AG10803 (cell line): ENCODE data around the gene RPS15.
A peak's percentile ranks its signal among the peaks of the same experiment; 100 is the strongest.
"Not testable (repeated sequence)": the region's sequence is repeated elsewhere in the genome, so short reads cannot be mapped to it uniquely, and the experiment has no call there.

Source experiments
- DNase-seq: peaks from one replicate; pipeline ENCODE4 v3.0.0; 2010; ENCODE audit warnings: low read depth
- H3K4me3 ChIP-seq: 2 replicates; pipeline ENCODE4 v1.5.1; 2011; ENCODE audit warnings: mild to moderate bottlenecking, low read length, control low read depth
- TF ChIP-seq, protein P1 (sequence below): conservative IDR thresholded peaks from 2 replicates; pipeline ENCODE4 v1.5.1; 2011; ENCODE audit warnings: mild to moderate bottlenecking, low read length, control low read depth, inconsistent platforms

The RPS15 gene

DNA sequence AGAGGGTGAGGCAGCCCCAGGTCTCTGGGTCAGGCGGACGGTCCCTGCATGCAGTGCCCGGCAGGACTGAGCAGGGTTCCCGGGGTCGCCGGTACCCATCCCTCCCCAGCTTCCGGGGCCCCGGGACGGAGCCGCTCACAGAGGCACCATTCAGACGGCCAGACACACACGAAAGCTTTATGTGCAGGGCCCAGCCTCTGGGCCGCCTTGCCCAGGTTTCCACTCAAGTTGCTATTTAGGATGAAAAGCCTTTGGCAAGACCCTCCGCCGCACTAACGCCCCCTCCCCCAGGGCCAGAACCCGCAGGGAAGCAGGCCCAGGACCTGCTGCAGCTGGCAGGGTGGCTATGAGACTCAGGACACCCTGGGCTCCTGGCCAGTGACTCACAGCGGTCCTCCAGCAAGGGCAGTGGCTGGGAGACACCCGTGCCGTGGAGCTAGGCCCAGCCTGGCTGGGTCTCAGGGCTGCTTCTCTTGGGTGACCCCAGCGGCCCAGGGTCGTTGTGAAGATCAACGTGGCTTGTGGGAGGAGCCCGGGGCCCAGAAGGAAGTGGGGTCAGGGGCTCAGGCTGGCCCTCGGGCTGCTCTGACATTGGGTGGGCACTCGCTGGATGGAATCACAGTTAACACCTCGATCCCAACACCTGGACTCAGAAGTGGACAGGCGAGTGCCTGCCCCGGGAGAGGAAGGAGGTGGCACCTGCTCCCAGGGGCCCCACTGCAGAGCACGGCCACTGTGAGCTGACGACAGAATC, 36.0 kb downstream of the RPS15 start:
- H3K4me3 ChIP-seq = no peak overlapping the region
- TF ChIP-seq, protein P1, sequence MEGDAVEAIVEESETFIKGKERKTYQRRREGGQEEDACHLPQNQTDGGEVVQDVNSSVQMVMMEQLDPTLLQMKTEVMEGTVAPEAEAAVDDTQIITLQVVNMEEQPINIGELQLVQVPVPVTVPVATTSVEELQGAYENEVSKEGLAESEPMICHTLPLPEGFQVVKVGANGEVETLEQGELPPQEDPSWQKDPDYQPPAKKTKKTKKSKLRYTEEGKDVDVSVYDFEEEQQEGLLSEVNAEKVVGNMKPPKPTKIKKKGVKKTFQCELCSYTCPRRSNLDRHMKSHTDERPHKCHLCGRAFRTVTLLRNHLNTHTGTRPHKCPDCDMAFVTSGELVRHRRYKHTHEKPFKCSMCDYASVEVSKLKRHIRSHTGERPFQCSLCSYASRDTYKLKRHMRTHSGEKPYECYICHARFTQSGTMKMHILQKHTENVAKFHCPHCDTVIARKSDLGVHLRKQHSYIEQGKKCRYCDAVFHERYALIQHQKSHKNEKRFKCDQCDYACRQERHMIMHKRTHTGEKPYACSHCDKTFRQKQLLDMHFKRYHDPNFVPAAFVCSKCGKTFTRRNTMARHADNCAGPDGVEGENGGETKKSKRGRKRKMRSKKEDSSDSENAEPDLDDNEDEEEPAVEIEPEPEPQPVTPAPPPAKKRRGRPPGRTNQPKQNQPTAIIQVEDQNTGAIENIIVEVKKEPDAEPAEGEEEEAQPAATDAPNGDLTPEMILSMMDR = no peak
- no peak for DNase-seq

DNA sequence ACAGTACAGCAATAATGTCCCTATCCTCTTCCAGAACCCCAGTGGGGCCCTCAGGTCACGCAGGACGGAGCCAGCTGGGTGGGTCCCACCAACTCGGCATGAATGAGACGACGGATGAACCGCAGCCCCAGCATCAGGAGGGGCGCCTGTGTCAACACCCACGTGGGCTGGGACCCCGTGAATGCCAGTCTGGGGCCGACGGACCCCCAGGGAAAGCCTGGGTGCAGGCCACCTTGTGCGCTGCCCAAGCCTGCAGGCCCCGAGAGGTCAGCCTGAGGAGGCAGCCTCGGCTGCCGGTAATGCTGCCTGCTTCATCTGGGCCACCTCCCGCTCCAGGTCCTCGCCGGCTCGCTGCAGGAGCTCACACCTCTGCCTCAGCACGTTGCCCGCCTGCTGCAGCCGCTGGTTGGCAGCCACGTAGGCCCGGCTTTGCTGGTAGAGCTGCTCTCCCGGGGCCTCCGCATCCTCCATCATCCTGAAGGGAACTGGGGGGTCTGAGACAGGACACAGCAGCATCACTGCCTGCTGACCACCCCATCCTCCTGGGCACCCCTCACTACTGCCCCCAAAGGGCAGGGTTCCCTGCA, 36.7 kb downstream of the RPS15 start:
- no peak for DNase-seq
- no peak overlapping the region for H3K4me3 ChIP-seq
- TF ChIP-seq, protein P1 = no peak

DNA sequence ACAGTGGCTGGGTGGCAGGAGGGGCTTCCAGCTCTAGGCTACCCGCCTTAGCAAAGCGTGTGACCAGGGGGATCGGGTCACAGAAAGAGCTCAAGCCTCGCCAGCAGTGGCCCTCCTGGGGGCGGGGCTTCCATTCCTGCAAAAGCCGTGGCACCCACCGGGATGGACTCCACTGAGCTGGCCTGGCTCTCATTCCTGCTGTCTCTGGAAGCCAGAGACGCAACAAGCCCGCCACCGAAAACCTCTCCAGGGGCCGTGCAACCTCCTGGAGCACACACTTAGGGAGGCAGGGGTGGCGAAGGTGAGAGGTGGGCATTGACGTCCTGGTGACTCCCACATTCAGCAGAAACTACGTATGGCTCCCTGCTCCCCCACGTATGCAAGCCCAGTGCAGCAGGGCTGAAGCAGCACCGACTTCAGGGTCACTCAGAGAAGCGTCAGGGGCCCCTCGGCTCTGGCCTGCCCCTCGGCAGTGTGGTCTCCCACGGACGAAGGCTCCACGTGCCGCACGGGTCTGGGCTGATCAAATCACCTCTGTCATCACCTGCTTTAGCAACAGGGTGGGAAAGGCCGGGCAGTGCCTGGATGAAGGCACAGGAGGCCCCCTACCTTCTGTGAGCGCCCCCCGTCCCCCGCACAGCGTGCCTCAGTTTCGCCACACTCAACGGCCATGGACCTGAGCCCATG, 37.7 kb downstream of the RPS15 start:
- no peak for DNase-seq
- no peak overlapping the region for H3K4me3 ChIP-seq
- TF ChIP-seq, protein P1 = no peak

GRCh38 chr19:1477056-1477455, 38.9 kb downstream of the RPS15 start:
- not testable (repeated sequence) for DNase-seq, H3K4me3 ChIP-seq

DNA sequence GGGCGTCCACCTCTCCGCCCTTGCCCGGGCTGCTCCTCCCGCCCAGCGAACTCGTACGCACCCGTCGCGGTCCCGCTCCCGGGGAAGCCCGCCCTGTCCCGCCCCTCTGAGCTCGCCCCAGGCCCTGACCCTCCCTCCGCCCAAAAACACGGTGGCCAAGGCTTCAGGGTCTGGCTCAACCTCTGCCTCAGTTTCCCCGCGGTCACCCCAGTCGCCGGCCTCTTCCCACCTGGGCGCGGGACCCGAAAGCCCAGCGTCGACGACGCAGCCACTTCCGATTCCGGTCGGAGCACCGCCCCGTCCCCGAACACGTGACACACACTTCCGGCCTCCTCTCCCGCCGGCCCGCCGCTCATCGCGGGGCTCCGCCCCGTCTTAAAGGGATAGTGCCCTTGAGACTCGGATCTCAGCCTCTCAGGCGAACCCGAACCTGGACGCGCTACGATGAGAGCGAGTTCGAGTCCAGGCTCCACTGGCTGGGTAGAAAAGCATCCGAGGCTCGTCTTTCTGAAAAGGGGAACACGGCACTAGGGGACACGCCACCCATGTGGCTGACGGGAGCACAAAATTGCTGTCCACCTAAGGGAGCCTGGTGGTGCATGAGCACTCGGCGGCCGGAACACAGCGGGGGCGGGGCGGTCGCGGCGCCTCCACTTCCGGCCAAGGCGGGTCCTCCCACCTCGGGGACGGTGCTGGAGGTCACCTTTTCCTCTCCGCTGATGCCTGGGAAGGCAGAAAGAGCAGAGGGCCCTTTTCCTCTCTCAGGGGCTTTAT, 40.9 kb downstream of the RPS15 start, which contains the start of gene C19orf25:
Gene C19orf25, minus strand, starts transcription at position 282 of the 774 bp plus-strand sequence. CDS start 312 bp downstream, outside the sequence.
- H3K4me3 ChIP-seq = peak within 1 kb of the TSS; percentile 85
- TF ChIP-seq, protein P1 = no peak
- peak; percentile 92 for DNase-seq

DNA sequence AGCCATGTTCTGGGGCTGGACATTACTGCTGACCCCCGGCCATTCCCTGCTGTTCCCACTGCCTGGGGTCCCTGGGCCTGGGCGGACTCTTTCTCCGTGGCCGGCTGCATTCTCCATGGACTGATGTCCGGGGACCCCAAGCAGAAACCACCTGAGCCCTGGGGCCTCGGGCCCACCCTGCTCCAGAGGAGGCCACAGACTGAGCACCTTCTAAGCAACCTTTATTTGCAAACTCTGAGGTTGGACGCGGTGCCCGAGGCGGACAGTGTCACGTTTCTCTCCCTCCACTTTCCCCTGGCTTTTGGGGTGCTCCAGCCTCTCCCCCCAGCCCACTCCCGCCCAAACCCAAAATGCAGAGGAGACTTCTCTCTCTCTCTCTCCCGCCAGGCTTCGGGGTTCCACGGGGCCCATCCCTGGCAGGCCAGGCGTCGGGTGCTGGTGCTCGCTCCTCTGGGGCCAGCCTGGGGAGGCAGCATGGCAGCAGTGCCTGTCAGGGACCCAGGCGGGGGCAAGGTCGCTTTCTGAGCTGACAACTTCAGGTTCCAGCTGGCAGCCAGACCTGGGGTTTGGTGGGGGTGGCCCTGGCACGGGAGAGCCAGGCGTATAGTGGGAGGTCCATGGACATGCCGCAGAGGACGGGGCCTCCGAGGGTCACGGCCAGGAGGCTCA, 43.2 kb downstream of the RPS15 start:
- TF ChIP-seq, protein P1 = no peak

More for the DNA sequence above, 43.2 kb downstream of the RPS15 start:
- no peak for DNase-seq
- no peak overlapping the region for H3K4me3 ChIP-seq
